Brain microvascular endothelial cell (primary cell): ENCODE measurements around the gene CLTC.
"Not testable (repeated sequence)": the region's sequence is repeated elsewhere in the genome, so short reads cannot be mapped to it uniquely, and the experiment has no call there.

Source experiments
- DNase-seq: peaks from one replicate; pipeline ENCODE4 v3.0.0-alpha.2; 2020
- H3K27ac ChIP-seq: fragments of 250-450 bp; sonication (Bioruptor Pico); 2 replicates; pipeline ENCODE4 v1.5.1; 2020; ENCODE audit warnings: mild to moderate bottlenecking, moderate library complexity
- H3K27me3 ChIP-seq: fragments of 250-450 bp; sonication (Bioruptor Pico); replicated peaks from 2 replicates; pipeline ENCODE4 v1.5.1; 2020; ENCODE audit warnings: mild to moderate bottlenecking
- H3K36me3 ChIP-seq: fragments of 250-450 bp; sonication (Bioruptor Pico); replicated peaks from 2 replicates; pipeline ENCODE4 v1.5.1; 2020; ENCODE audit warnings: mild to moderate bottlenecking
- H3K4me3 ChIP-seq: 2 replicates; pipeline ENCODE4 v1.5.1; 2011; ENCODE audit warnings: low read depth, mild to moderate bottlenecking, control low read depth, low read length, moderate library complexity
- CTCF ChIP-seq: IDR thresholded peaks from 2 replicates; pipeline ENCODE4 v1.5.1; 2011; ENCODE audit warnings: low read depth, mild to moderate bottlenecking, moderate library complexity, low read length, control low read depth, inconsistent platforms; ENCODE audit errors: missing control alignments
- in situ Hi-C: cut with HindIII; loops from 2 replicates; pipeline ENCODE4 v1.10.0; 2017; ENCODE audit warnings: low sequenced_read_pairs, low pct_ligation_motif_present

Gene CLTC

GRCh38 chr17:59619298-59620063 lies at the start of gene CLTC:
TSS of gene CLTC (plus strand) at chr17:59619895. CDS start at chr17:59620132, 237 bp downstream.
- in situ Hi-C loops, result no loop called here
- no peak for TF ChIP-seq CTCF
- no peaks in the 10 kb centered on the region for H3K36me3 ChIP-seq
- peak; percentile 89 for DNase-seq
- peak within 1 kb of the TSS; percentile 100 for H3K27ac ChIP-seq
- H3K27me3 ChIP-seq, result no peaks in the 10 kb centered on the region
- peak within 1 kb of the TSS; percentile 90 for H3K4me3 ChIP-seq

GRCh38 chr17:59572301-59572924 lies 47.3 kb upstream of the CLTC start:
- TF ChIP-seq CTCF, result no peak
- Histone ChIP-seq H3K4me3 (no peak overlapping the region), H3K27ac (no peak overlapping the region), H3K27me3 (no peaks in the 10 kb centered on the region), H3K36me3 (no peaks in the 10 kb centered on the region)
- peak; percentile 3 for DNase-seq
- in situ Hi-C loops, result no loop called here

GRCh38 chr17:59584168-59584567 lies 35.5 kb upstream of the CLTC start:
- DNase-seq, H3K27me3 ChIP-seq, H3K4me3 ChIP-seq, in situ Hi-C loops, H3K27ac ChIP-seq, H3K36me3 ChIP-seq: not testable (repeated sequence)

GRCh38 chr17:59600169-59600568 lies 19.5 kb upstream of the CLTC start:
- Histone ChIP-seq H3K36me3 (peaks cover 2% of the 10 kb centered on the region), H3K4me3 (no peak overlapping the region), H3K27me3 (no peaks in the 10 kb centered on the region), H3K27ac (no peak overlapping the region)
- TF ChIP-seq CTCF, result no peak
- DNase-seq, result no peak
- in situ Hi-C loops, result no loop called here

- H3K4me3 ChIP-seq, result no peak overlapping the region
- H3K27ac ChIP-seq, result no peak overlapping the region
- H3K27me3 ChIP-seq, result no peaks in the 10 kb centered on the region
- in situ Hi-C loops, result no loop called here
- peaks cover 2% of the 10 kb centered on the region for H3K36me3 ChIP-seq
- DNase-seq, result no peak
- TF ChIP-seq CTCF, result no peak
Measured at GRCh38 chr17:59601130-59601529, 18.6 kb upstream of the CLTC start.

GRCh38 chr17:59607061-59607460 lies 12.6 kb upstream of the CLTC start:
- TF ChIP-seq CTCF, result no peak
- H3K27ac ChIP-seq, result no peak overlapping the region
- H3K27me3 ChIP-seq, result no peaks in the 10 kb centered on the region
- no peak overlapping the region for H3K4me3 ChIP-seq
- in situ Hi-C loops, result no loop called here
- DNase-seq, result no peak
- peaks cover 6% of the 10 kb centered on the region for H3K36me3 ChIP-seq
